ENCODE data around the gene NFU1. TPM values are rescaled to one million over a fixed set of nuclear protein-coding genes. Genes with fewer than 3 reads are reported as not detected.

The NFU1 gene
- total RNA-seq, 1 donor from 2014 or later = 41.4 TPM

GRCh38 chr2:69438580-69438979, 1.3 kb upstream of the NFU1 start:
- no peaks in the 10 kb centered on the region for H3K27me3 Mint-ChIP-seq (ENCODE audit: unreplicated experiment)
- TF ChIP-seq, protein P1, sequence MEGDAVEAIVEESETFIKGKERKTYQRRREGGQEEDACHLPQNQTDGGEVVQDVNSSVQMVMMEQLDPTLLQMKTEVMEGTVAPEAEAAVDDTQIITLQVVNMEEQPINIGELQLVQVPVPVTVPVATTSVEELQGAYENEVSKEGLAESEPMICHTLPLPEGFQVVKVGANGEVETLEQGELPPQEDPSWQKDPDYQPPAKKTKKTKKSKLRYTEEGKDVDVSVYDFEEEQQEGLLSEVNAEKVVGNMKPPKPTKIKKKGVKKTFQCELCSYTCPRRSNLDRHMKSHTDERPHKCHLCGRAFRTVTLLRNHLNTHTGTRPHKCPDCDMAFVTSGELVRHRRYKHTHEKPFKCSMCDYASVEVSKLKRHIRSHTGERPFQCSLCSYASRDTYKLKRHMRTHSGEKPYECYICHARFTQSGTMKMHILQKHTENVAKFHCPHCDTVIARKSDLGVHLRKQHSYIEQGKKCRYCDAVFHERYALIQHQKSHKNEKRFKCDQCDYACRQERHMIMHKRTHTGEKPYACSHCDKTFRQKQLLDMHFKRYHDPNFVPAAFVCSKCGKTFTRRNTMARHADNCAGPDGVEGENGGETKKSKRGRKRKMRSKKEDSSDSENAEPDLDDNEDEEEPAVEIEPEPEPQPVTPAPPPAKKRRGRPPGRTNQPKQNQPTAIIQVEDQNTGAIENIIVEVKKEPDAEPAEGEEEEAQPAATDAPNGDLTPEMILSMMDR (IDR thresholded peaks at IDR 0.05) = no peak
- DNase-seq (ENCODE audit: extremely low spot score, unreplicated experiment) = no peak
- no peaks in the 10 kb centered on the region for H3K9me3 Mint-ChIP-seq (ENCODE audit: unreplicated experiment)
- H3K4me3 Mint-ChIP-seq (ENCODE audit: unreplicated experiment) = peak overlapping the region; percentile 15
- H3K27ac Mint-ChIP-seq (ENCODE audit: unreplicated experiment) = peak overlapping the region; percentile 27
- peaks cover 2% of the 10 kb centered on the region for H3K36me3 Mint-ChIP-seq (ENCODE audit: unreplicated experiment)
- H3K4me1 Mint-ChIP-seq (ENCODE audit: unreplicated experiment) = peaks cover 22% of the 10 kb centered on the region

GRCh38 chr2:69437751-69438154, 518 bp upstream of the NFU1 start:
- DNase-seq (ENCODE audit: extremely low spot score, unreplicated experiment) = no peak
- TF ChIP-seq, protein P1 (IDR thresholded peaks at IDR 0.05) = no peak
- Mint-ChIP-seq H3K9me3 (ENCODE audit: unreplicated experiment) (no peaks in the 10 kb centered on the region), H3K4me1 (ENCODE audit: unreplicated experiment) (peaks cover 22% of the 10 kb centered on the region), H3K4me3 (ENCODE audit: unreplicated experiment) (peak overlapping the region; percentile 92), H3K27ac (ENCODE audit: unreplicated experiment) (peak overlapping the region; percentile 98), H3K36me3 (ENCODE audit: unreplicated experiment) (peaks cover 2% of the 10 kb centered on the region), H3K27me3 (ENCODE audit: unreplicated experiment) (no peaks in the 10 kb centered on the region)

GRCh38 chr2:69436596-69436937, 668 bp downstream of the NFU1 start:
- no peak for DNase-seq (ENCODE audit: extremely low spot score, unreplicated experiment)
- H3K36me3 Mint-ChIP-seq (ENCODE audit: unreplicated experiment) = peaks cover 2% of the 10 kb centered on the region
- H3K27ac Mint-ChIP-seq (ENCODE audit: unreplicated experiment) = peak overlapping the region; percentile 98
- no peaks in the 10 kb centered on the region for H3K27me3 Mint-ChIP-seq (ENCODE audit: unreplicated experiment)
- no peaks in the 10 kb centered on the region for H3K9me3 Mint-ChIP-seq (ENCODE audit: unreplicated experiment)
- peaks cover 22% of the 10 kb centered on the region for H3K4me1 Mint-ChIP-seq (ENCODE audit: unreplicated experiment)
- H3K4me3 Mint-ChIP-seq (ENCODE audit: unreplicated experiment) = peak overlapping the region; percentile 92
- TF ChIP-seq, protein P1 (IDR thresholded peaks at IDR 0.05) = no peak

DNA sequence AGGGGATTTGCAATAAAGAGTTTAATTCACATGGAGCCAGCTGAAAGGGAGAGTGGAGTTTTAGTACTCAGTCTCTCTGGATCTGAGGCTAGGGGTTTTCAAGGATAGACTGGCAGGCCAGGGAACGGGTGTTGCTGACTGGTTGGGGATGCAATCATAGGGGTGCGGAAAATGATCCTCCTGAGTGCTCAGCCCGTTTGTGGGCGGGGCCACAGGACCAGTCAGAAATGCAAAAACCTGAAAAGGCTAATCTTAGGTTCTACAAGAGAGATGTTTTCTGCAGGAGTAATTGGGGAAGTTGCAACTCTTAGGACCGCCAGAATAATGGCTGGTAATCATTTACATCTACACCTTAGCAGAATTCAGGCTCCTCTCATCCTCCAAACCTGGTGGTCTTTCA, 2.5 kb downstream of the NFU1 start:
- H3K9me3 Mint-ChIP-seq (ENCODE audit: unreplicated experiment) = no peaks in the 10 kb centered on the region
- H3K27me3 Mint-ChIP-seq (ENCODE audit: unreplicated experiment) = no peaks in the 10 kb centered on the region
- peaks cover 4% of the 10 kb centered on the region for H3K36me3 Mint-ChIP-seq (ENCODE audit: unreplicated experiment)
- H3K4me3 Mint-ChIP-seq (ENCODE audit: unreplicated experiment) = no peak overlapping the region
- peaks cover 22% of the 10 kb centered on the region for H3K4me1 Mint-ChIP-seq (ENCODE audit: unreplicated experiment)
- no peak overlapping the region for H3K27ac Mint-ChIP-seq (ENCODE audit: unreplicated experiment)
- peak; percentile 42 for DNase-seq (ENCODE audit: extremely low spot score, unreplicated experiment)
- TF ChIP-seq, protein P1 (IDR thresholded peaks at IDR 0.05) = no peak

DNA sequence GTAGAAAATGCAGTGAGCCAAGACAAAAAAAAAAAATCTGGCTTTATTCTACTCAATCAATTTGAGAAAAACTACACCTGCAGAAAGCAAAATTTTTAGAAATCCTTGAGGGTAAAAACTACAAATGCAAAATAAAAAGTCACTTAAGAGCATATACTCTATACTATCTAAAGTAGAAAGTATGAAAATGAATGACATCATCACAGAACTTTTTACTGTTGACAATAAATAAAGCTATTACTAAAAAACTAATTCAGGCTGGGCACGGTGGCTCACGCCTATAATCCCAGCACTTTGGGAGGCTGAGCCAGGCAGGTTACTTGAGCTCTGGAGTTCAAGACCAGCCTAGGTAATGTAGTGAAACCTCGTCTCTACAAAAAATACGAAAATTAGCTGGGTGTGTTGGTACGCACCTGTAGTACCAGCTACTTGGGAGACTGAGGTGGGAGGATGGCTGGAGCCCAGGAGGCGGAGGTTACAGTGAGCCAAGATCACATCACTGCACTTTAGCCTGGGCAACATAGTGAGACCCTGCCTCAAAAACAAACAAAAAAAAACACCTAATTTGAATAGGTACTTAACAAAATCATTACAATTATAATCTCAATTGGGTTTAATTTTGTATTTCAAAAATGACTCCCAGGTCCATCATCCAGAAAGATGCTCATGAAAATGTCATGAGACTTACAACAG, 7.6 kb downstream of the NFU1 start:
- Mint-ChIP-seq H3K27ac (ENCODE audit: unreplicated experiment) (no peak overlapping the region), H3K4me3 (ENCODE audit: unreplicated experiment) (no peak overlapping the region), H3K36me3 (ENCODE audit: unreplicated experiment) (peaks cover 11% of the 10 kb centered on the region), H3K4me1 (ENCODE audit: unreplicated experiment) (peaks cover 2% of the 10 kb centered on the region), H3K27me3 (ENCODE audit: unreplicated experiment) (no peaks in the 10 kb centered on the region), H3K9me3 (ENCODE audit: unreplicated experiment) (no peaks in the 10 kb centered on the region)
- TF ChIP-seq, protein P1 (IDR thresholded peaks at IDR 0.05) = no peak
- DNase-seq (ENCODE audit: extremely low spot score, unreplicated experiment) = peak; percentile 5
